Stimulated activated memory B cell treated with anti-CD40 and anti-IgM and Interleukin-4, amounts not matched to agents 10 μg/mL and 1 μg/mL and 100 μg/mL, for 72 hours (primary cell): ENCODE data around the gene CCDC88C.

Source experiments
- ATAC-seq: fragments of 150-1000 bp; cut with Tn5 transposase; 2 replicates; pipeline ENCODE4 v1.10.0; 2021
- H3K27ac Mint-ChIP-seq: one replicate; pipeline ENCODE4 v1.8.0; 2022; ENCODE audit warnings: mild to moderate bottlenecking, mixed read lengths
- H3K27me3 Mint-ChIP-seq: one replicate; pipeline ENCODE4 v1.8.0; 2022; ENCODE audit warnings: mixed read lengths
- H3K36me3 Mint-ChIP-seq: one replicate; pipeline ENCODE4 v1.8.0; 2022; ENCODE audit warnings: mixed read lengths
- H3K4me1 Mint-ChIP-seq: one replicate; pipeline ENCODE4 v1.8.0; 2022; ENCODE audit warnings: mixed read lengths
- H3K4me3 Mint-ChIP-seq: one replicate; pipeline ENCODE4 v1.8.0; 2022; ENCODE audit warnings: mild to moderate bottlenecking, moderate library complexity, mixed read lengths
- H3K9me3 Mint-ChIP-seq: one replicate; pipeline ENCODE4 v1.8.0; 2022; ENCODE audit warnings: mixed read lengths

The CCDC88C gene

GRCh38 chr14:91332986-91333649 lies 84.5 kb downstream of the CCDC88C start:
- ATAC-seq = no peak
- Mint-ChIP-seq H3K36me3 (peaks cover 39% of the 10 kb centered on the region), H3K9me3 (no peaks in the 10 kb centered on the region), H3K27ac (peak overlapping the region; percentile 99), H3K4me1 (peaks cover 62% of the 10 kb centered on the region), H3K27me3 (no peaks in the 10 kb centered on the region), H3K4me3 (no peak overlapping the region)

GRCh38 chr14:91332171-91332985 lies 85.2 kb downstream of the CCDC88C start:
- Mint-ChIP-seq H3K36me3 (peaks cover 39% of the 10 kb centered on the region), H3K4me1 (peaks cover 62% of the 10 kb centered on the region), H3K27me3 (no peaks in the 10 kb centered on the region), H3K4me3 (no peak overlapping the region), H3K9me3 (no peaks in the 10 kb centered on the region), H3K27ac (peak overlapping the region; percentile 99)
- no peak for ATAC-seq

- ATAC-seq = no peak
- Mint-ChIP-seq H3K4me1 (peaks cover 62% of the 10 kb centered on the region), H3K4me3 (no peak overlapping the region), H3K27ac (peak overlapping the region; percentile 99), H3K36me3 (peaks cover 43% of the 10 kb centered on the region), H3K27me3 (no peaks in the 10 kb centered on the region), H3K9me3 (no peaks in the 10 kb centered on the region)
These were observed 85.9 kb downstream of the CCDC88C start for GRCh38 chr14:91331721-91332120.

- H3K36me3 Mint-ChIP-seq = peaks cover 47% of the 10 kb centered on the region
- peak overlapping the region; percentile 99 for H3K27ac Mint-ChIP-seq
- no peaks in the 10 kb centered on the region for H3K9me3 Mint-ChIP-seq
- no peak for ATAC-seq
- peaks cover 67% of the 10 kb centered on the region for H3K4me1 Mint-ChIP-seq
- H3K4me3 Mint-ChIP-seq = no peak overlapping the region
- H3K27me3 Mint-ChIP-seq = no peaks in the 10 kb centered on the region
These were observed 86.8 kb downstream of the CCDC88C start for GRCh38 chr14:91330856-91331255.

GRCh38 chr14:91330096-91330696 lies 87.4 kb downstream of the CCDC88C start:
- no peak overlapping the region for H3K4me3 Mint-ChIP-seq
- peaks cover 69% of the 10 kb centered on the region for H3K4me1 Mint-ChIP-seq
- ATAC-seq = no peak
- H3K36me3 Mint-ChIP-seq = peaks cover 47% of the 10 kb centered on the region
- no peaks in the 10 kb centered on the region for H3K27me3 Mint-ChIP-seq
- peak overlapping the region; percentile 99 for H3K27ac Mint-ChIP-seq
- H3K9me3 Mint-ChIP-seq = no peaks in the 10 kb centered on the region

- Mint-ChIP-seq H3K27ac (peak overlapping the region; percentile 99), H3K36me3 (peaks cover 52% of the 10 kb centered on the region), H3K27me3 (no peaks in the 10 kb centered on the region), H3K4me3 (no peak overlapping the region), H3K4me1 (peaks cover 69% of the 10 kb centered on the region), H3K9me3 (no peaks in the 10 kb centered on the region)
- no peak for ATAC-seq
These were observed 88.1 kb downstream of the CCDC88C start for GRCh38 chr14:91329486-91330014.

GRCh38 chr14:91328313-91329050 lies 89.1 kb downstream of the CCDC88C start:
- peaks cover 69% of the 10 kb centered on the region for H3K4me1 Mint-ChIP-seq
- peaks cover 60% of the 10 kb centered on the region for H3K36me3 Mint-ChIP-seq
- H3K27ac Mint-ChIP-seq = peak overlapping the region; percentile 99
- H3K27me3 Mint-ChIP-seq = no peaks in the 10 kb centered on the region
- ATAC-seq = no peak
- H3K4me3 Mint-ChIP-seq = no peak overlapping the region
- no peaks in the 10 kb centered on the region for H3K9me3 Mint-ChIP-seq

- ATAC-seq = no peak
- no peak overlapping the region for H3K4me3 Mint-ChIP-seq
- no peaks in the 10 kb centered on the region for H3K27me3 Mint-ChIP-seq
- no peaks in the 10 kb centered on the region for H3K9me3 Mint-ChIP-seq
- H3K36me3 Mint-ChIP-seq = peaks cover 65% of the 10 kb centered on the region
- H3K27ac Mint-ChIP-seq = peak overlapping the region; percentile 99
- H3K4me1 Mint-ChIP-seq = peaks cover 72% of the 10 kb centered on the region
These were observed 89.8 kb downstream of the CCDC88C start for GRCh38 chr14:91327661-91328312.

- H3K4me1 Mint-ChIP-seq = peaks cover 71% of the 10 kb centered on the region
- no peaks in the 10 kb centered on the region for H3K9me3 Mint-ChIP-seq
- ATAC-seq = no peak
- H3K27ac Mint-ChIP-seq = peak overlapping the region; percentile 99
- no peaks in the 10 kb centered on the region for H3K27me3 Mint-ChIP-seq
- peaks cover 61% of the 10 kb centered on the region for H3K36me3 Mint-ChIP-seq
- H3K4me3 Mint-ChIP-seq = no peak overlapping the region
These were observed 90.4 kb downstream of the CCDC88C start for GRCh38 chr14:91327250-91327595.

- H3K27me3 Mint-ChIP-seq = no peaks in the 10 kb centered on the region
- H3K4me3 Mint-ChIP-seq = no peak overlapping the region
- no peak for ATAC-seq
- H3K4me1 Mint-ChIP-seq = peaks cover 71% of the 10 kb centered on the region
- peaks cover 66% of the 10 kb centered on the region for H3K36me3 Mint-ChIP-seq
- peak overlapping the region; percentile 99 for H3K27ac Mint-ChIP-seq
- H3K9me3 Mint-ChIP-seq = no peaks in the 10 kb centered on the region
These were observed 90.9 kb downstream of the CCDC88C start for GRCh38 chr14:91326514-91327249.

GRCh38 chr14:91324606-91325575 lies 92.7 kb downstream of the CCDC88C start:
- no peaks in the 10 kb centered on the region for H3K9me3 Mint-ChIP-seq
- H3K4me1 Mint-ChIP-seq = peaks cover 61% of the 10 kb centered on the region
- H3K27ac Mint-ChIP-seq = peak overlapping the region; percentile 99
- no peaks in the 10 kb centered on the region for H3K27me3 Mint-ChIP-seq
- ATAC-seq = no peak
- peaks cover 55% of the 10 kb centered on the region for H3K36me3 Mint-ChIP-seq
- peak overlapping the region; percentile 82 for H3K4me3 Mint-ChIP-seq

- H3K27ac Mint-ChIP-seq = peak overlapping the region; percentile 99
- ATAC-seq = peak; percentile 89
- peaks cover 47% of the 10 kb centered on the region for H3K36me3 Mint-ChIP-seq
- H3K4me3 Mint-ChIP-seq = peak overlapping the region; percentile 82
- peaks cover 53% of the 10 kb centered on the region for H3K4me1 Mint-ChIP-seq
- H3K27me3 Mint-ChIP-seq = no peaks in the 10 kb centered on the region
- no peaks in the 10 kb centered on the region for H3K9me3 Mint-ChIP-seq
These were observed 93.7 kb downstream of the CCDC88C start for GRCh38 chr14:91323671-91324605.
